PC-3 (cell line): Measurements from ENCODE around the gene TMEM45B. TPM values are rescaled to one million over a fixed set of nuclear protein-coding genes. Genes with fewer than 3 reads are reported as not detected.

Source experiments
- ATAC-seq: fragments of 200-7000 bp; cut with Tn5 transposase; 2 replicates; pipeline ENCODE4 v1.9.1; 2020; ENCODE audit warnings: mild to moderate bottlenecking, moderate library complexity
- BruUV-seq: library from RNA; stranded (reverse); fragments of 400-500 nt; replicated peaks from 2 replicates; lab custom pipeline; 2021; lab: Mats Ljungman, UMichigan
- CTCF ChIA-PET: fragments of 300-600 bp; sonication (Branson Sonifier 250); formaldehyde crosslinking; loops from one replicate; lab custom pipeline; 2022; ENCODE audit warnings: antibody characterized with exemption; lab: Charles Lee
- POLR2A ChIA-PET: fragments of 300-600 bp; sonication (Branson Sonifier 250); formaldehyde crosslinking; loops from one replicate; lab custom pipeline; 2022; ENCODE audit warnings: antibody characterized with exemption; ENCODE audit not compliant: unreplicated experiment; lab: Charles Lee
- DNase-seq: peaks from one replicate; pipeline ENCODE4 v3.0.0-alpha.2; 2015
- H2AFZ ChIP-seq: fragments of 300-600 bp; sonication (generic); 2 replicates; pipeline ENCODE4 v1.6.0; 2016; ENCODE audit warnings: antibody characterized with exemption, low read length
- H3F3A ChIP-seq: fragments of 300-600 bp; sonication (generic); one replicate; pipeline ENCODE4 v1.6.0; 2017; ENCODE audit warnings: antibody characterized with exemption, low read length, control low read depth, mild to moderate bottlenecking; ENCODE audit not compliant: unreplicated experiment
- H3K27ac ChIP-seq: fragments of 300-600 bp; sonication (generic); 2 replicates; pipeline ENCODE4 v1.5.1; 2016; ENCODE audit warnings: mild to moderate bottlenecking, low read length
- H3K27me3 ChIP-seq: fragments of 300-600 bp; sonication (generic); 2 replicates; pipeline ENCODE4 v1.6.1; 2016; ENCODE audit warnings: low read length, mixed read lengths
- H3K36me3 ChIP-seq: fragments of 300-600 bp; sonication (generic); 2 replicates; pipeline ENCODE4 v1.6.1; 2016; ENCODE audit warnings: low read depth, mixed run types, low read length, mixed read lengths
- H3K4me1 ChIP-seq: fragments of 300-600 bp; sonication (generic); 2 replicates; pipeline ENCODE4 v1.5.1; 2016; ENCODE audit warnings: low read length; ENCODE audit not compliant: insufficient read depth
- H3K4me2 ChIP-seq: fragments of 300-600 bp; sonication (generic); 2 replicates; pipeline ENCODE4 v1.6.0; 2016; ENCODE audit warnings: low read length
- H3K4me3 ChIP-seq: fragments of 300-600 bp; sonication (generic); 2 replicates; pipeline ENCODE4 v1.5.1; 2016; ENCODE audit warnings: mild to moderate bottlenecking, low read length, mixed read lengths
- H3K79me2 ChIP-seq: fragments of 300-600 bp; sonication (generic); 2 replicates; pipeline ENCODE4 v1.6.1; 2017; ENCODE audit warnings: low read length, mixed read lengths
- H3K9ac ChIP-seq: fragments of 300-600 bp; sonication (generic); 2 replicates; pipeline ENCODE4 v1.6.0; 2016; ENCODE audit warnings: mild to moderate bottlenecking, low read length
- H3K9me2 ChIP-seq: fragments of 300-600 bp; sonication (generic); replicated peaks from 2 replicates; pipeline ENCODE4 v1.6.1; 2016; ENCODE audit warnings: mixed run types, low read length, mixed read lengths
- H3K9me3 ChIP-seq: fragments of 300-600 bp; sonication (generic); 2 replicates; pipeline ENCODE4 v1.6.1; 2016; ENCODE audit warnings: low read length, mixed read lengths
- H4K20me1 ChIP-seq: fragments of 300-600 bp; sonication (generic); 2 replicates; pipeline ENCODE4 v1.6.1; 2016; ENCODE audit warnings: low read length, mixed read lengths
- CTCF ChIP-seq: fragments of 300-600 bp; sonication (generic); conservative IDR thresholded peaks from 2 replicates; pipeline ENCODE4 v1.5.1; 2017; ENCODE audit warnings: antibody characterized with exemption, low read depth, mild to moderate bottlenecking, low read length
- EZH2 ChIP-seq: fragments of 300-600 bp; sonication (generic); IDR thresholded peaks from one replicate; pipeline ENCODE4 v1.6.1; 2017; ENCODE audit warnings: antibody characterized with exemption, mild to moderate bottlenecking, low read length; ENCODE audit not compliant: unreplicated experiment
- EZH2phosphoT487 ChIP-seq: fragments of 300-600 bp; sonication (generic); IDR thresholded peaks from 2 replicates; pipeline ENCODE4 v1.6.1; 2018; ENCODE audit warnings: mild to moderate bottlenecking, antibody characterized with exemption, low read length, borderline replicate concordance
- intact Hi-C: fragments of 100-400 bp; cut with micrococcal nuclease; formaldehyde crosslinking; loops from 2 replicates; pipeline ENCODE4 v1.9.0; 2023
- total RNA-seq: library from RNA; depleted of rRNA; stranded (reverse); fragments of >200 nt; gene quantifications from 2 replicates; pipeline ENCODE4 v1.2.3, GENCODE V29; 2014

TMEM45B gene
- total RNA-seq, 1 experiment from 2014 or later = 30.4 TPM

GRCh38 chr11:129813231-129813791 is 2.3 kb upstream of the TMEM45B start:
- no peak overlapping the region for H3K4me2 ChIP-seq
- no peak for DNase-seq
- no TSS peak for BruUV-seq
- peaks cover 15% of the 10 kb centered on the region for H3K4me1 ChIP-seq
- H2AFZ ChIP-seq = no peak overlapping the region
- no peaks in the 10 kb centered on the region for H4K20me1 ChIP-seq
- no peaks in the 10 kb centered on the region for H3K36me3 ChIP-seq
- intact Hi-C loops = no loop called here
- H3K27me3 ChIP-seq = no peaks in the 10 kb centered on the region
- ATAC-seq = no peak
- H3K79me2 ChIP-seq = peaks cover 26% of the 10 kb centered on the region
- ChIA-PET CTCF (no interaction called here), POLR2A (no interaction called here)
- H3K4me3 ChIP-seq = no peak overlapping the region
- no peak for TF ChIP-seq CTCF
- no peak for TF ChIP-seq EZH2phosphoT487
- TF ChIP-seq EZH2 = no peak
- no peaks in the 10 kb centered on the region for H3K9me3 ChIP-seq
- no peaks in the 10 kb centered on the region for H3F3A ChIP-seq
- H3K9ac ChIP-seq = no peak overlapping the region
- H3K27ac ChIP-seq = no peak overlapping the region
- H3K9me2 ChIP-seq = no peaks in the 10 kb centered on the region

- ATAC-seq (no peak), DNase-seq (no peak)
- BruUV-seq = no TSS peak
- Histone ChIP-seq H3K4me3 (no peak overlapping the region), H3K9me3 (no peaks in the 10 kb centered on the region), H3K9ac (no peak overlapping the region), H3K4me1 (peaks cover 25% of the 10 kb centered on the region), H3K79me2 (peaks cover 37% of the 10 kb centered on the region), H3K4me2 (no peak overlapping the region), H3K27me3 (no peaks in the 10 kb centered on the region), H2AFZ (no peak overlapping the region), H3K9me2 (no peaks in the 10 kb centered on the region), H3K36me3 (no peaks in the 10 kb centered on the region), H4K20me1 (no peaks in the 10 kb centered on the region), H3K27ac (no peak overlapping the region), H3F3A (no peaks in the 10 kb centered on the region)
- intact Hi-C loops = loop anchor here (5.0 kb wide), 1 partner anchor 38 kb away; no protein-coding TSS in a partner anchor
- POLR2A ChIA-PET = no interaction called here
- TF ChIP-seq EZH2phosphoT487 (no peak), EZH2 (no peak), CTCF (no peak)
- CTCF ChIA-PET = no interaction called here
Measured at GRCh38 chr11:129814244-129815014, 1.2 kb upstream of the TMEM45B start.
